Measurements from ENCODE around the gene PLPP1. TPM values are rescaled to one million over a fixed set of nuclear protein-coding genes. Genes with fewer than 3 reads are reported as not detected.

PLPP1 gene
- polyA plus RNA-seq, 3 donors, result 0.87 to 1.5 (median 0.98) TPM

- Histone ChIP-seq H3K36me3 (replicated peaks in 1 of 2; ENCODE audit: control insufficient read depth in 1 of 2, insufficient read depth in 2 of 2, low read length in 2 of 2) (no peaks in the 10 kb centered on the region), H3K4me1 (ENCODE audit: control insufficient read depth in 1 of 2, insufficient read depth in 2 of 2, low read length in 2 of 2) (no peaks in the 10 kb centered on the region), H3K9ac (ENCODE audit: insufficient read depth, low read length, poor library complexity, severe bottlenecking) (no peak overlapping the region), H2AFZ (ENCODE audit: insufficient read depth, low read depth, low read length, poor library complexity, severe bottlenecking) (no peak overlapping the region), H3K27ac (ENCODE audit: low read depth in 1 of 2, low read length in 2 of 2) (no peak overlapping the region), H3K4me3 (replicated peaks in 1 of 3; ENCODE audit: low read depth in 2 of 3, low read length in 3 of 3) (no peak overlapping the region), H3K4me2 (replicated peaks; ENCODE audit: extremely low read depth, low read length, poor library complexity, severe bottlenecking) (no peak overlapping the region), H3K27me3 (ENCODE audit: control insufficient read depth in 2 of 2, insufficient read depth in 2 of 2, low read length in 2 of 2) (no peaks in the 10 kb centered on the region), H3K79me2 (ENCODE audit: insufficient read depth, low read length) (no peaks in the 10 kb centered on the region), H4K20me1 (ENCODE audit: insufficient read depth, low read length) (no peaks in the 10 kb centered on the region), H3K9me3 (replicated peaks in 1 of 2; ENCODE audit: control insufficient read depth in 1 of 2, insufficient read depth in 1 of 2, low read length in 2 of 2) (no peaks in the 10 kb centered on the region)
- intact Hi-C loops (cut with micrococcal nuclease), result no loop called here
- peaks cover 2% of the 10 kb centered on the region for H3K4me1 Mint-ChIP-seq
- peaks cover 0 to 4% (median 0%) of the 10 kb centered on the region in 7 donors for H3K9me3 Mint-ChIP-seq
- WGBS (ENCODE audit: insufficient coverage), result 100% methylated on average over 1 of the region's 4 CpGs
- no peak for DNase-seq
- TF ChIP-seq, protein P1, sequence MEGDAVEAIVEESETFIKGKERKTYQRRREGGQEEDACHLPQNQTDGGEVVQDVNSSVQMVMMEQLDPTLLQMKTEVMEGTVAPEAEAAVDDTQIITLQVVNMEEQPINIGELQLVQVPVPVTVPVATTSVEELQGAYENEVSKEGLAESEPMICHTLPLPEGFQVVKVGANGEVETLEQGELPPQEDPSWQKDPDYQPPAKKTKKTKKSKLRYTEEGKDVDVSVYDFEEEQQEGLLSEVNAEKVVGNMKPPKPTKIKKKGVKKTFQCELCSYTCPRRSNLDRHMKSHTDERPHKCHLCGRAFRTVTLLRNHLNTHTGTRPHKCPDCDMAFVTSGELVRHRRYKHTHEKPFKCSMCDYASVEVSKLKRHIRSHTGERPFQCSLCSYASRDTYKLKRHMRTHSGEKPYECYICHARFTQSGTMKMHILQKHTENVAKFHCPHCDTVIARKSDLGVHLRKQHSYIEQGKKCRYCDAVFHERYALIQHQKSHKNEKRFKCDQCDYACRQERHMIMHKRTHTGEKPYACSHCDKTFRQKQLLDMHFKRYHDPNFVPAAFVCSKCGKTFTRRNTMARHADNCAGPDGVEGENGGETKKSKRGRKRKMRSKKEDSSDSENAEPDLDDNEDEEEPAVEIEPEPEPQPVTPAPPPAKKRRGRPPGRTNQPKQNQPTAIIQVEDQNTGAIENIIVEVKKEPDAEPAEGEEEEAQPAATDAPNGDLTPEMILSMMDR (IDR thresholded peaks at IDR 0.05), result no peak
- H3K27me3 Mint-ChIP-seq (ENCODE audit: low read depth in 3 of 3), result peaks cover 0 to 4% (median 3%) of the 10 kb centered on the region in 3 donors
- H3K4me3 Mint-ChIP-seq, result no peak overlapping the region
- H3K36me3 Mint-ChIP-seq, result no peaks in the 10 kb centered on the region
- H3K27ac Mint-ChIP-seq, result no peak overlapping the region
Observed at GRCh38 chr5:55450050-55450765, 84.6 kb downstream of the PLPP1 start.

DNA sequence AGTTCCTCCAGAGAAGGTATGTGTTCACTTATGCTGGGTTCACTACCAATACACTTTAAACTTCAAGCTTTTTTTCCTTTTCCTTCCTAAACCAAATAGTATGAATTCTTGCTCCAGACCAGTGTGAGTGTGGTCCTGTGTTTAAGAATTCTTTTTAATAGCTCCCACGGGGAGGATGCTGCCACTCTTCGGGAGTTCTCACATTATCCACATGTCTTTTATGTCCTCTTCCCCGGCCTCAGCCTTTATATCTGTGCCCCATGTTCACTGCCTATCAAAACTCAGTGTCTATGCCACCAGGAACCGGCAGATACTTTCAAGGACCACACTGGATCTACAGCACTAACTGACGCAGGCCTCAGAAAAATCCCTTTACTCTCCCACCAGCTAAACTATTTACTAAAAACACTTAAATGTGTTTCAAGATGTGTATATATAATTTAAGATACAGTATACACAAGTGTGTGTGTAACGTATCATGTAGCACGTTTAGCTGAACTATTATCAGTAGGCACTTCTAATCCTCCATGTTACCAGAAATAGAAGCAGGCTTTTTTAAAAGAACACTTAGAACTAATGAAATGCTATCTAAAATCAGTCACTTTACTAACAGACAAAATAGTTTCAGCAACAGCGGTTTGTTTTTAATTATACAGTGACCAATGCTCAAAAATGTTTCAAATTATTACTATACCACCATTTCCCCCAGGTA is 88.0 kb downstream of the PLPP1 start:
- H3K4me3 ChIP-seq (replicated peaks in 1 of 3; ENCODE audit: low read depth in 2 of 3, low read length in 3 of 3), result no peak overlapping the region
- Mint-ChIP-seq H3K27ac (no peak overlapping the region), H3K27me3 (ENCODE audit: low read depth in 3 of 3) (peaks cover 1 to 4% (median 2%) of the 10 kb centered on the region in 3 donors), H3K4me1 (no peaks in the 10 kb centered on the region), H3K9me3 (peaks cover 0 to 4% (median 0%) of the 10 kb centered on the region in 7 donors), H3K4me3 (no peak overlapping the region), H3K36me3 (no peaks in the 10 kb centered on the region)
- TF ChIP-seq, protein P1 (IDR thresholded peaks at IDR 0.05), result no peak
- intact Hi-C loops (cut with micrococcal nuclease), result no loop called here
- 97% methylated on average over 4 of the region's 8 CpGs for WGBS (ENCODE audit: insufficient coverage)
- no peak overlapping the region for H3K27ac ChIP-seq (ENCODE audit: low read depth in 1 of 2, low read length in 2 of 2)
- no peaks in the 10 kb centered on the region for H3K4me1 ChIP-seq (ENCODE audit: control insufficient read depth in 1 of 2, insufficient read depth in 2 of 2, low read length in 2 of 2)
- no peaks in the 10 kb centered on the region for H4K20me1 ChIP-seq (ENCODE audit: insufficient read depth, low read length)
- H3K4me2 ChIP-seq (replicated peaks; ENCODE audit: extremely low read depth, low read length, poor library complexity, severe bottlenecking), result no peak overlapping the region
- H3K36me3 ChIP-seq (replicated peaks in 1 of 2; ENCODE audit: control insufficient read depth in 1 of 2, insufficient read depth in 2 of 2, low read length in 2 of 2), result no peaks in the 10 kb centered on the region
- H3K9ac ChIP-seq (ENCODE audit: insufficient read depth, low read length, poor library complexity, severe bottlenecking), result no peak overlapping the region
- H2AFZ ChIP-seq (ENCODE audit: insufficient read depth, low read depth, low read length, poor library complexity, severe bottlenecking), result no peak overlapping the region
- H3K79me2 ChIP-seq (ENCODE audit: insufficient read depth, low read length), result no peaks in the 10 kb centered on the region
- DNase-seq, result no peak
- no peaks in the 10 kb centered on the region for H3K9me3 ChIP-seq (replicated peaks in 1 of 2; ENCODE audit: control insufficient read depth in 1 of 2, insufficient read depth in 1 of 2, low read length in 2 of 2)
- no peaks in the 10 kb centered on the region for H3K27me3 ChIP-seq (ENCODE audit: control insufficient read depth in 2 of 2, insufficient read depth in 2 of 2, low read length in 2 of 2)
